Esophagus muscularis mucosa (tissue), 3 donors: ENCODE data around the gene KIF26B.

Source experiments
- POLR2A ChIP-seq: fragments of 450-650 bp; IDR thresholded peaks from one replicate; pipeline ENCODE4 v1.6.1; 2017; ENCODE audit warnings: antibody characterized with exemption, moderate library complexity, mild to moderate bottlenecking, low read depth
- TF ChIP-seq, protein P1 (sequence below), 3 experiments: fragments of 200-600 bp in 2 of 3; fragments of 450-650 bp in 1 of 3; sonication (generic) in 2 of 3; IDR thresholded peaks; one replicate each; pipeline ENCODE4 v1.5.1; 2017 to 2019; ENCODE audit warnings: antibody characterized with exemption in 3 of 3, mild to moderate bottlenecking in 2 of 3, moderate library complexity in 1 of 3

GRCh38 chr1:245687636-245688535, 533.1 kb downstream of the KIF26B start:
- TF ChIP-seq, protein P1, sequence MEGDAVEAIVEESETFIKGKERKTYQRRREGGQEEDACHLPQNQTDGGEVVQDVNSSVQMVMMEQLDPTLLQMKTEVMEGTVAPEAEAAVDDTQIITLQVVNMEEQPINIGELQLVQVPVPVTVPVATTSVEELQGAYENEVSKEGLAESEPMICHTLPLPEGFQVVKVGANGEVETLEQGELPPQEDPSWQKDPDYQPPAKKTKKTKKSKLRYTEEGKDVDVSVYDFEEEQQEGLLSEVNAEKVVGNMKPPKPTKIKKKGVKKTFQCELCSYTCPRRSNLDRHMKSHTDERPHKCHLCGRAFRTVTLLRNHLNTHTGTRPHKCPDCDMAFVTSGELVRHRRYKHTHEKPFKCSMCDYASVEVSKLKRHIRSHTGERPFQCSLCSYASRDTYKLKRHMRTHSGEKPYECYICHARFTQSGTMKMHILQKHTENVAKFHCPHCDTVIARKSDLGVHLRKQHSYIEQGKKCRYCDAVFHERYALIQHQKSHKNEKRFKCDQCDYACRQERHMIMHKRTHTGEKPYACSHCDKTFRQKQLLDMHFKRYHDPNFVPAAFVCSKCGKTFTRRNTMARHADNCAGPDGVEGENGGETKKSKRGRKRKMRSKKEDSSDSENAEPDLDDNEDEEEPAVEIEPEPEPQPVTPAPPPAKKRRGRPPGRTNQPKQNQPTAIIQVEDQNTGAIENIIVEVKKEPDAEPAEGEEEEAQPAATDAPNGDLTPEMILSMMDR (IDR thresholded peaks at IDR 0.05) = no peak
- no peak for TF ChIP-seq POLR2A
